ENCODE measurements around the gene ANKZF1.
A peak's percentile ranks its signal among the peaks of the same experiment; 100 is the strongest.
"Not testable (repeated sequence)": the region's sequence is repeated elsewhere in the genome, so short reads cannot be mapped to it uniquely, and the experiment has no call there.

Gene ANKZF1

DNA sequence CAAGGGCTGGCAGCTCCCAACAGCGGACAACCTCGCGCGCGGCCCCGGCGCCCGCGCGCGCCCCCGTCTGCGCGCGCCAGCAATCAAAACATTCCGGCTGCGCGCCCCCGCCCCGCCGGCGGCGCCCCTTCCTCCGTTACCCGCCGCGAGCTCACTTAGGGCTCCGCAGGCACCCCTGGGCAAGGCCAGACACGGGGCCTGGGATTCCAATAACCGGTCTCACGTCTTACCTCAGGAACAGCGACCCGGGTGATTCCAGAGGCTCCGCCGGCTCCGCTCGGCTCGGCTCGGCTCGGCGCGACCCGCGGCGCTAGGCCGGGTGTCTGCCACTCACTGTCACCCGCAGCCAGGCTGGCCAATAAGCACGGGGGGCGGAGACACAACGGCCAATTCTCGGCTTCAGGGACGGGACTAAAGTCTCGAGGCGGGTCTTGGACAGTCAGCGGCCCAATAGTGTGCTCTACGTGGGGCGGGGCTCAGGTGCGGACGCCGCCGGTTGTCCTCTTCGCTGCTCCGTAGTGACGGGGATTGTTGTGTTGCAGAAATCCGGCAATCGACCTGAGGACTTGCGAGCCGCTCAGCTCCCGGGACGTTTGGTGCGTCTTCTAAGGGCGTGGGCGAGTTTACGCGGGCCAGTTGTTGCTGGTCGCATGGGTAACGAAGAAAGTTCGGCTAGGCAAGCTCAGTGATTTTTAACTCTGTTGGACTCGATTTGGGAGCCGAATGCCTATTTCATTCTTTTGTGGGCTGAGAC, at the start of gene ANKZF1, which contains the start of gene ATG9A:
TSS of gene ANKZF1 (plus strand) at position 502 of the 754 bp plus-strand sequence. CDS start 452 bp downstream, outside the sequence.
TSS of gene ATG9A (minus strand) at position 332 of the 754 bp plus-strand sequence. CDS start 1,612 bp downstream, outside the sequence.
- DNase-seq: peak; percentile 98

DNA sequence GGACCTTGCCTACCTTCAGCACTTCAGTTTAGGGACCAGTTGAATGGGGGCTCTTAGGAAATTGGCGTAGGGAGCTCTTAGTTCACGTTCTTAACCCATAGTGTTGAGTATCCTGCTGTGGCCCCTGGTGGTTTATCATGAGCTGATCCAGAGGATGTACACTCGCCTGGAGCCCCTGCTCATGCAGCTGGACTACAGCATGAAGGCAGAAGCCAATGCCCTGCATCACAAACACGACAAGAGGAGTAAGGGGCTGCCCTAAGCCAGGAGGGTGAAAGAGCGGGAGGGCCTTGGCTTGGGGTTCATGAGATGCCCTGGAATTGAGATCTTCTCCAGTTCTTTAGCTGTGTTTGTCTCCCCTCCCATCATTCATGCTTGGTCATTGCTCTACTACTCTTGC, 48.6 kb upstream of the ANKZF1 start:
- DNase-seq: no peak

- no peak for DNase-seq
These were observed 48.1 kb upstream of the ANKZF1 start for GRCh38 chr2:219181531-219181930.

GRCh38 chr2:219182331-219183150, 47.1 kb upstream of the ANKZF1 start:
- peak; percentile 15 for DNase-seq

GRCh38 chr2:219183151-219183772, 46.3 kb upstream of the ANKZF1 start:
- no peak for DNase-seq

- no peak for DNase-seq
These were observed 45.5 kb upstream of the ANKZF1 start for GRCh38 chr2:219184121-219184520.

- no peak for DNase-seq
These were observed 42.7 kb upstream of the ANKZF1 start for GRCh38 chr2:219186754-219187456.

DNA sequence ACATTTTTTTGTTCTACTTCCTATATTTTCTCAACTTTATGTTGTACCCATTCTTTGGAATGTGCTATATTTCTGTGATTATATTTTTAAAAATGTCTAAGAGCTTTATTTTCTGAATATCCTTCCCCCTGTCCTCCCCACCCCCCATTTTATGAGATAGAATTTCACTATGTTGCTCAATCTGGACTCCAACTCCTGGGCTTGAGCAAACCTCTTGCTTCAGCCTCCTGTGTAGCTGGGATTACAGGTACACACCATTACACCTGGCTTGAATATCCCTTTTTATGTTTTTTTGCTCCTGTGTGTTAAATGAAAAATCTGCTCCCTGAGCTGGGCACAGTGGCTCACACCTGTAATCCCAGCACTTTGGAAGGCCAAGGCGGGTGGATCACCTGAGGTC, 32.2 kb upstream of the ANKZF1 start:
- no peak for DNase-seq

- no peak for DNase-seq
These were observed 30.6 kb upstream of the ANKZF1 start for GRCh38 chr2:219198974-219199373.

- DNase-seq: no peak
These were observed 30.0 kb upstream of the ANKZF1 start for GRCh38 chr2:219199470-219200211.

DNA sequence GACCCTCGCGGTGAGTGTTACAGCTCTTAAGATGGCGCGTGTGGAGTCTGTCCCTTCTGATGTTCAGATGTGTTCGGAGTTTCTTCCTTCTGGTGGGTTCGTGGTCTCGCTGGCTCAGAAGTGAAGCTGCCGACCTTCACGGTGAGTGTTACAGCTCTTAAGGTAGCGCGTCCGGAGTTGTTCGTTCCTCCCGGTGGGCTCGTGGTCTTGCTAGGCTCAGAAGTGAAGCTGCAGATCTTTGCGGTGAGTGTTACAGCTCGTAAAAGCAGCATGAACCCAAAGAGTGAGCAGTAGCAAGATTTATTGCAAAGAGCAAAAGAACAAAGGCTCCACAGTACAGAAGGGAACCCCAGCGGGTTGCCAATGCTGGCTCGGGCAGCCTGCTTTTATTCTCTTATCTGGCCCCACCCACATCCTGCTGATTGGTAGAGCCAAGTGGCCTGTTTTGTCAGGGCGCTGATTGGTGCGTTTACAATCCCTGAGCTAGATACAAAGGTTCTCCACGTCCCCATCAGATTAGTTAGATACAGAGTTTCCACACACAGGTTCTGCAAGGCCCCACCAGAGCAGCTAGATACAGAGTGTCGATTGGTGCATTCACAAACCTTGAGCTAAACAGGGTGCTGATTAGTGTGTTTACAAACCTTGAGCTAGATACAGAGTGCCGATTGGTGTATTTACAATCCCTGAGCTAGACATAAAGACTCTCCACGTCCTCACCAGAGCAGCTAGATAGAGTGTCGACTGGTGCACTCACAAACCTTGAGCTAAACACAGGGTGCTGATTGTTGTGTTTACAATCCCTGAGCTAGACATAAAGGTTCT, 28.9 kb upstream of the ANKZF1 start:
- not testable (repeated sequence) for DNase-seq

DNA sequence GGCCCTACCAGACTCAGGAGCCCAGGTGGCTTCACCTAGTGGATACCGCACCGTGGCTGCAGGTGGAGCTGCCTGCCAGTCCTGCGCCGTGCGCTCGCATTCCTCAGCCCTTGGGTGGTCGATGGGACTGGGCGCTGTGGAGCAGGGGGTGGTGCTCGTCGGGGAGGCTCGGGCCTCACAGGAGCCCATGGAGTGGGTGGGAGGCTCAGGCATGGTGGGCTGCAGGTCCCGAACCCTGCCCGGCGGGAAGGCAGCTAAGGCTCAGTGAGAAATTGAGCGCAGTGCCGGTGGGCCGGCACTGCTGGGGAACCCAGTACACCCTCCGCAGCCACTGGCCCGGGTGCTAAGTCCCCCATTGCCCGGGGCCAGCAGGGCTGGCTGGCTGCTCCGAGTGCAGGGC, 28.3 kb upstream of the ANKZF1 start:
- DNase-seq: not testable (repeated sequence)

DNA sequence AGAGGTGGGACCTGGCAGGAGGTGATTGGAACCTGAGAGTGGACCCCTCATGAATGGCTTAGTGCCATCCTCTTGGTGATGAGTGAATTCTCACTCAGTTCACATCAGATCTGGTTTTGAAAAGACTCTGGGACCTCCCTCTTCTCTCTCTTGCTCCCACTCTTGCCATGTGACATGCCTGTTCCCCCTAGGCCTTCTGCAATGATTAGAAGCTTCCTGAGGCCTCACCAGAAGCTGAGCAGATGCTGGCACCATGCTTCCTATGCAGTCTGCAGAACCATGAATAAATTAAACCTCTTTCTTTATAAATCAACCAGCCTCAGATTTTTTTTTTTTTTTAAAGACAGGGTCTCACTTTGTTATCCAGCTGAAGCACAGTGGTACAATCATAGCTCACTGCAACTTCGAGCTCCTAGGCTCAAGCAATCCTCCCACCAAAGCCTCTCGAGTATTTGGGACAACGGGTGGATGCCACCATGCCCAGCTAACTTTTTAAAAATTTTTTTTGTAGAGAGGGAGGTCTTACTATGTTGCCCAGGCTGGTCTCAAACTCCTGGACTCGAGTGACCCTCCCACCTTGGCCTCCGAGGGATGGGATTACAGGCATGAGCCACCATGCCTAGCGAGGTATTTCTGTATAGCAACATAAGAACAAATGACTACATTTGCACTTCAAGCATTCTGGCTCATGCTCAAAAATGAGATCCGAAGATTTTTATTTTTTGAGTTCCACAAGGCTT, 25.0 kb upstream of the ANKZF1 start:
- DNase-seq: no peak

DNA sequence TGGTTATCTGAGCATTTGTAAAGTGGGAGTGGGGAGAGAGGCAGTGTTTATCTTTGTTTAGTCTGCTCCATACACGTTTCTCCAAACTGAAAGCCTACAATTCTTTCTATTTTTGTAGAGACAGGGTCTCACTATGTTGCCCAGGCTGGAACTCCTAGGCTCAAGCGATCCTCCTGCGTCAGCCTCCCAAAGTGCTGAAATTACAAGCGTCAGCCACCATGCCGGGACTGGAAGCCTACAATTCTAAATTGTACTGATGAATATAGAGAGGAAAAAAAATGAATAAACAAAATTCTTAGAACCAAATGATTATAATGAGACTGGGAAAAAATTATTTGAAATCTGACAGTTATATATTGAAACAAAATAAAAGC, 24.5 kb upstream of the ANKZF1 start:
- no peak for DNase-seq

GRCh38 chr2:219205981-219206327, 23.7 kb upstream of the ANKZF1 start:
- DNase-seq: no peak

- DNase-seq: peak; percentile 97
These were observed 23.1 kb upstream of the ANKZF1 start, which contains the start of gene ZFAND2B for GRCh38 chr2:219206328-219207133. ZFAND2B (plus strand) TSS chr2:219206782; CDS start chr2:219206988, 206 bp downstream.

DNA sequence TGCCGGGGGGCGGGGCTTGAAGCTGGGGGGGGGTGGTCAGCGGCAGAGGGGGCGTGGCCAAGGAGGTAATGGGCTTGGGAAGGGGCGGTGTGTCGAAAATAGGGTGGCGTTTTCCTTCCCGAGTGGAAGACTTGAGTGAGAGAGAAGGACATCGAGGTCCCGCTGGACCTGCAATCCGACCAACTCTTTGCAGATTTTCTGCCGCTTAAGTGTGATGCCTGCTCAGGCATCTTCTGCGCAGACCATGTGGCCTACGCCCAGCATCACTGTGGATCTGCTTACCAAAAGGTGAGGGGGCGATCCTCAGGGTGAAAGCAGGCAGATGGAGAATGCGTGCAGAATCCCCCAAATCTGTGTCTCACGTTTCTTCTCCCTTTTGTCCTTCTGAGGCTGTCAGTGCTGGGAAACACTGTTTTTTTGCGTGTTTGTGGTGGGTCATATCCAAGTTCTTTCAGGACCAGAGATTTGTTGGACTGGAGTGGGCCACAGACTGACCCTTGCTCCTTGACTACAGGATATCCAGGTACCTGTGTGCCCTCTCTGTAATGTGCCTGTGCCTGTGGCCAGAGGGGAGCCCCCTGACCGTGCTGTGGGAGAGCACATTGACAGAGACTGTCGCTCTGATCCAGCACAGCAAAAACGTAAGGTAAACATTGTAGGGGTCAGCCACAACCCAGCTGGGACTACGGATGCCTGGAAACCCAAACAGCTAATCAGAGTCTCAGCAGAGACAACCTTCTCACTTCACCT, 22.3 kb upstream of the ANKZF1 start:
- no peak for DNase-seq

DNA sequence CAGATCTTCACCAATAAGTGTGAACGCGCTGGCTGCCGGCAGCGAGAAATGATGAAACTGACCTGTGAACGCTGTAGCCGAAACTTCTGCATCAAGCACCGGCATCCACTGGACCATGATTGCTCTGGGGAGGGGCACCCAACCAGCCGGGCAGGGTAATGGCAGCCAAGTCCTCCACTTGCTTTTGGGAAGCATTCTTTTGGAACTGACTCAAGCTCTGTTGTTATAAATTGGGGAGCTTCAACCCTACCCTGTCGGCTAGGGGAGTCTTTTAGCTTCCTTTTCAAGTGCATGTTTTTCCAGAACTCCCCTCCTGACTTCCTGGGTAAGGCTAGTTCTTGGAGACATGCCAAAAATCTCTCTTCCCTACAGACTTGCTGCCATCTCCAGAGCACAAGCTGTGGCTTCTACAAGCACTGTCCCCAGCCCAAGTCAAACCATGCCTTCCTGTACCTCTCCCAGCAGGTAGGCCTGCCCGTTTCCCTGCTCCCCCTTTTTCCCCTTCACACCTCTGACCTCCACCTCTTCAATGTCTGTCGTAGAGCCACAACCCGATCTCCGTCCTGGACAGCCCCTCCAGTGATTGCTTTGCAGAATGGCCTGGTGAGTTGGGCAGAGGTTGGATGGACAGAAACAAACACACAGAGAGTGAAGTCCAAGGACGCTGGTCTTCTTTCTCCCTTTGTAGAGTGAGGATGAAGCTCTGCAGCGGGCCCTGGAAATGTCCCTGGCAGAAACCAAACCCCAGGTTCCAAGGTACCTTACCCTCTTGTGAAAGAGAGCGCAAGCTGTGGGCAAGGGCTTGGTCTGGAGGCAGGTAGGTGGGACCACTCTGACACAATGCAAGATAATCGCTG, 21.5 kb upstream of the ANKZF1 start:
- DNase-seq: no peak
